Left renal cortex interstitium (tissue), 4 donors: ENCODE results near the gene B9D1. TPM values are rescaled to one million over a fixed set of nuclear protein-coding genes. Genes with fewer than 3 reads are reported as not detected.

ENCODE experiments used
- DNase-seq, 4 donors: peaks; one replicate each; pipeline ENCODE4 v3.0.0-alpha.2; 2013; ENCODE audit warnings: low read depth in 4 of 4, low spot score in 2 of 4, missing footprints in 1 of 4
- polyA plus RNA-seq, 4 donors: library from polyadenylated mRNA; unstranded; fragments of 120-200 nt; gene quantifications; one replicate each; pipeline ENCODE4 v1.2.1, GENCODE V29; 2013; ENCODE audit not compliant: insufficient read length in 4 of 4

The B9D1 gene
- polyA plus RNA-seq, 4 donors: 32.3 to 51.0 (median 42.9) TPM

GRCh38 chr17:19377602-19378415 is 15.3 kb upstream of the B9D1 start:
- peak; percentile 97 to 99 (median 98) for DNase-seq

- DNase-seq: no peak
Measured at GRCh38 chr17:19376811-19377210, 14.3 kb upstream of the B9D1 start.

- no peak for DNase-seq
Measured at GRCh38 chr17:19375732-19376131, 13.2 kb upstream of the B9D1 start.

- DNase-seq: no peak
Measured at GRCh38 chr17:19374136-19374535, 11.6 kb upstream of the B9D1 start.

- no peak for DNase-seq
Measured at GRCh38 chr17:19372866-19373504, 10.5 kb upstream of the B9D1 start.

GRCh38 chr17:19372439-19372838 is 9.9 kb upstream of the B9D1 start:
- DNase-seq: no peak

GRCh38 chr17:19372011-19372370 is 9.5 kb upstream of the B9D1 start:
- DNase-seq: no peak

- DNase-seq: no peak
Measured at GRCh38 chr17:19371259-19372010, 8.9 kb upstream of the B9D1 start.

- no peak for DNase-seq
Measured at GRCh38 chr17:19370493-19370960, 8.0 kb upstream of the B9D1 start.

- DNase-seq: no peak
Measured at GRCh38 chr17:19369846-19370492, 7.4 kb upstream of the B9D1 start.

- no peak for DNase-seq
Measured at GRCh38 chr17:19369107-19369778, 6.7 kb upstream of the B9D1 start.

- DNase-seq: no peak
Measured at GRCh38 chr17:19368229-19368628, 5.7 kb upstream of the B9D1 start.

- no peak for DNase-seq
Measured at GRCh38 chr17:19366637-19366972, 4.1 kb upstream of the B9D1 start.

GRCh38 chr17:19365833-19366636 is 3.5 kb upstream of the B9D1 start:
- no peak for DNase-seq

- DNase-seq: no peak
Measured at GRCh38 chr17:19365499-19365817, 2.9 kb upstream of the B9D1 start.

- DNase-seq: no peak
Measured at GRCh38 chr17:19364699-19365498, 2.4 kb upstream of the B9D1 start.

GRCh38 chr17:19363460-19364035 is 1.0 kb upstream of the B9D1 start:
- DNase-seq: no peak

GRCh38 chr17:19363114-19363438 is 553 bp upstream of the B9D1 start:
- DNase-seq: no peak

GRCh38 chr17:19361944-19362276 is 613 bp downstream of the B9D1 start:
- no peak for DNase-seq
